ENCODE results near the gene CTDNEP1.
A peak's percentile ranks its signal among the peaks of the same experiment; 100 is the strongest.

CTDNEP1 gene

GRCh38 chr17:7280519-7281073, 29.1 kb upstream of the CTDNEP1 start:
- peak; percentile 92 for DNase-seq (ENCODE audit: low read depth, low spot score)

GRCh38 chr17:7279448-7279847, 27.9 kb upstream of the CTDNEP1 start:
- DNase-seq (ENCODE audit: low read depth, low spot score) = no peak

GRCh38 chr17:7266784-7267183, 15.2 kb upstream of the CTDNEP1 start:
- DNase-seq (ENCODE audit: low read depth, low spot score) = no peak

- no peak for DNase-seq (ENCODE audit: low read depth, low spot score)
Observed at GRCh38 chr17:7263801-7264078, 12.2 kb upstream of the CTDNEP1 start.

GRCh38 chr17:7262935-7263800, 11.6 kb upstream of the CTDNEP1 start:
- no peak for DNase-seq (ENCODE audit: low read depth, low spot score)

- no peak for DNase-seq (ENCODE audit: low read depth, low spot score)
Observed at GRCh38 chr17:7262192-7262934, 10.8 kb upstream of the CTDNEP1 start, which contains the start of gene CLDN7. TSS of gene CLDN7 (minus strand) at chr17:7262478. CDS start at chr17:7262043, 435 bp downstream.

GRCh38 chr17:7261379-7262191, 10.1 kb upstream of the CTDNEP1 start:
- no peak for DNase-seq (ENCODE audit: low read depth, low spot score)

- DNase-seq (ENCODE audit: low read depth, low spot score) = no peak
Observed at GRCh38 chr17:7260651-7261378, 9.3 kb upstream of the CTDNEP1 start.

- DNase-seq (ENCODE audit: low read depth, low spot score) = no peak
Observed at GRCh38 chr17:7260151-7260550, 8.6 kb upstream of the CTDNEP1 start.

GRCh38 chr17:7259555-7259889, 8.0 kb upstream of the CTDNEP1 start:
- DNase-seq (ENCODE audit: low read depth, low spot score) = no peak

GRCh38 chr17:7258731-7259554, 7.4 kb upstream of the CTDNEP1 start:
- no peak for DNase-seq (ENCODE audit: low read depth, low spot score)

GRCh38 chr17:7256766-7257456, 5.4 kb upstream of the CTDNEP1 start:
- no peak for DNase-seq (ENCODE audit: low read depth, low spot score)

GRCh38 chr17:7254511-7254910, 3.0 kb upstream of the CTDNEP1 start:
- DNase-seq (ENCODE audit: low read depth, low spot score) = no peak

- DNase-seq (ENCODE audit: low read depth, low spot score) = no peak
Observed at GRCh38 chr17:7253082-7253481, 1.5 kb upstream of the CTDNEP1 start.

- DNase-seq (ENCODE audit: low read depth, low spot score) = no peak
Observed at GRCh38 chr17:7252176-7253043, 876 bp upstream of the CTDNEP1 start, which contains the start of gene ELP5. TSS of gene ELP5 (plus strand) at chr17:7252215. CDS start at chr17:7252551, 336 bp downstream.

- no peak for DNase-seq (ENCODE audit: low read depth, low spot score)
Observed at GRCh38 chr17:7250695-7251627, 573 bp downstream of the CTDNEP1 start.

- DNase-seq (ENCODE audit: low read depth, low spot score) = no peak
Observed at GRCh38 chr17:7249830-7250229, 1.7 kb downstream of the CTDNEP1 start.

- DNase-seq (ENCODE audit: low read depth, low spot score) = no peak
Observed at GRCh38 chr17:7249214-7249613, 2.3 kb downstream of the CTDNEP1 start.

Data from iPS DF 19.7 (cell line).